Endometrial microvascular endothelial cells (primary cell): ENCODE data around the gene SLC22A1. TPM values are rescaled to one million over a fixed set of nuclear protein-coding genes. Genes with fewer than 3 reads are reported as not detected.
"Not testable (repeated sequence)": the region's sequence is repeated elsewhere in the genome, so short reads cannot be mapped to it uniquely, and the experiment has no call there.

Experiments
- in situ Hi-C: cut with HindIII; loops from 2 replicates; pipeline ENCODE4 v1.10.0; 2017; ENCODE audit warnings: low sequenced_read_pairs, low pct_unique_long_range_greater_than_20kb; ENCODE audit errors: inconsistent ontology term
- total RNA-seq: library from RNA; depleted of rRNA; stranded (reverse); fragments of >200 nt; gene quantifications from one replicate; pipeline ENCODE4 v1.2.3, GENCODE V29; 2015; ENCODE audit errors: inconsistent ontology term

Gene SLC22A1
- total RNA-seq, 1 donor from 2014 or later = not detected

- in situ Hi-C loops = not testable (repeated sequence)
Measured at GRCh38 chr6:160092176-160092575, 29.4 kb upstream of the SLC22A1 start.

GRCh38 chr6:160092602-160093001 is 29.0 kb upstream of the SLC22A1 start:
- in situ Hi-C loops = no loop called here

DNA sequence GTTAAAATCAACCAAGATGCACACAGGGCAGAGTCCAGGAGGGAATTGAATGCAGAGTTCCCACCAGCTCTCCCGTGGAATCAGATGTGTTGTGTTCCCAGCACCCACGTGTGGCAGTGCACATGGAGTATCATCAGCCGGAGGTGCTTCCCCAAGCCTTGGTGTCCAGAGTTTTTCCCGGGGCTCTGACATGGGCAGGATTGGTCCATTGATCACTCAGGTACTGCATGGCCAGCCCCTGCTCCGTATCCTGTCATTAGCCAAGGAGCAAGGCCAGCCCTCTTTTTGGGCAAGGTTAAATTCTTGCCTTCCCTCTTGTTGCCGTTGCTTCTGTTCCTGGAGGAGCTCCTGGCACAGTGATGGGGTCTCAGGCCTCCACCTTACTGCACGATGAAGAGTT is 28.6 kb upstream of the SLC22A1 start:
- in situ Hi-C loops = no loop called here

- in situ Hi-C loops = no loop called here
Measured at GRCh38 chr6:160093946-160094345, 27.7 kb upstream of the SLC22A1 start.

GRCh38 chr6:160095146-160095845 is 26.3 kb upstream of the SLC22A1 start:
- in situ Hi-C loops = no loop called here

DNA sequence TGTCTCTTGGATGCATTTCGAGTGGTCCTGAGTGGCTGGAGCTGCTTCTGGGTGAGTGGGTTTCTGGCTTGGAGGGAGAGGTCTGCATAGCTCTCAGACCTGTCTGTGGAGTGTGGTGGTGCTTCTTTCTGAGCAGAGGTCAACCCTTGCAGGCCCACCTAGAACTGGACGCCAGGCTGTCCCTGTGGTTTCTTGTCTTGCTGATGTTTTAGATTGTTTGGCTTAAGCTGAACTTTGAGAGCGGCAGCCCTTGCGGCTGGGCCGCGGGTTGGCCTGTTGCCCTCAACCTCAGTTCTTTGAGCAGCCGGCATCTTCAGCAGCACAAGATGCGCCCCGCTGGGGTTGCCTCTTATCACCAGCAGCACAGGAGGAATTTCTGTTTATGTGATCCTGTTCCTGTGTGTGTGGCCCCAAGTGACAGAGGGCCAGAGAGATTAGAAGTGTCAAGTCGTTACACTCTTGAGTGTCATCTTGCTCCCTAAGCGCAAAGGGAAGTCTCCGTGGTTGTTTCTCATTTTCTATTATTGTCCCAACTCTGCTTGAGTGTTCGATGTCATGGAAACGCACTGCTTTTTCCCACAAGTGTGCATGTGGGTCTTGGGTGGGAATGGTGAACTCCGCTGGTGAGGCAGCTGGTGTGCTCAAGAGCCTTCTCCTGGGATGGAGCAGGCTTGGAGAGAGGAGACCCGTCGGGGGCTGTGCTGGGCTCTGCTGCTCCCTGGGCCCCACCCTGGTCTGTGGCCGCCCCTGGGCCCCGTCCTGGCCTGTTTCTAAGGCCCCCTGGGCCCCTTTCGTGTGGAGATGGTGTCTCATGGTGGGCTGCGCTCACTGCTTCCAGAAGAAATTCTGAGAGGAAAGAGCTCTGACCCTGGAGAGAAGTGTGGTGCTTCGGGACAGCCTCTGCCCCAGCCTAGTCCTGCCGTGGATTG is 20.1 kb upstream of the SLC22A1 start:
- in situ Hi-C loops = no loop called here

- in situ Hi-C loops = no loop called here
Measured at GRCh38 chr6:160102399-160102798, 19.2 kb upstream of the SLC22A1 start.

GRCh38 chr6:160102956-160103824 is 18.4 kb upstream of the SLC22A1 start:
- in situ Hi-C loops = no loop called here

DNA sequence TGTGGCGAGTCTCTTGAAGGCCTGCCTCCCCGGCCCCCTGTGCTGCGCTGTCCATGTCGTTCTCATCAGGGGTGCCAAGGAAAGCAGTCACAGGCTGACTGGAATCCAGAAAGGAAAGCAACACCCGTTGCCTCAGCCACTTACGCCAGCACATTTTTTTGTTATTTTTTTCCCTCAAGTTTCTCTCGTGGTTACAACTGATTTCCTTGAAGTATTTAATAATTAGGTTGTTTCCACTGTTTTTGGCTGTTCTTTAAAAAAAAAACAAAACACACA is 17.9 kb upstream of the SLC22A1 start:
- in situ Hi-C loops = no loop called here

GRCh38 chr6:160104821-160105517 is 16.6 kb upstream of the SLC22A1 start:
- in situ Hi-C loops = no loop called here

DNA sequence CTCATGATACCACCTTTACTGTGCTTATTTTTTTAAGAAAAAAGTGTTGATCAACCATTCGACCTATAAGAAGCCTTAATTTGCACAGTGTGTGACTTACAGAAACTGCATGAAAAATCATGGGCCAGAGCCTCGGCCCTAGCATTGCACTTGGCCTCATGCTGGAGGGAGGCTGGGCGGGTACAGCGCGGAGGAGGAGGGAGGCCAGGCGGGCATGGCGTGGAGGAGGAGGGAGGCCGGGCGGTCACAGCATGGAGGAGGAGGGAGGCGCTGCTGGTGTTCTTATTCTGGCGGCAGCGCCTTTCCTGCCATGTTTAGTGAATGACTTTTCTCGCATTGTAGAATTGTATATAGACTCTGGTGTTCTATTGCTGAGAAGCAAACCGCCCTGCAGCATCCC is 15.6 kb upstream of the SLC22A1 start:
- in situ Hi-C loops = no loop called here

DNA sequence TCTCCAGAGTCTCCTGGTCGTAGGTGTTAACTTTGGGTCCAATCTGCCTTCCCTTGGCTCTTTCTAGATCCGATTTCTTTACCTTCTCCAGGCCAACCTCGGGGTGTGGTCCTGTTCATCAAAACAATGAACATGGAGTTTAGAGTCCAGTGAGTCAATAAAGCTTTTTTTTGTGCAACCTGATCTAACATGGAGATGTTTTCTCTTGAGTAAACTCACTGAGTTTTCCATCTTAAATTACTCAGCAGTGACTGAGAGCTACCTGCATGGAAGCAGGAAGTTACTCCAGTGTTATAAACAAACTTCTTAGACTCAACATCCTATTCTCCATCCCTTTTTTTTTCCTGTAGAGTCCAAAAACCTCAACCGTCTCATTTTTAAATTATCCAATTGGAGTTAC is 14.9 kb upstream of the SLC22A1 start:
- in situ Hi-C loops = no loop called here

- in situ Hi-C loops = no loop called here
Measured at GRCh38 chr6:160108077-160108476, 13.5 kb upstream of the SLC22A1 start.

DNA sequence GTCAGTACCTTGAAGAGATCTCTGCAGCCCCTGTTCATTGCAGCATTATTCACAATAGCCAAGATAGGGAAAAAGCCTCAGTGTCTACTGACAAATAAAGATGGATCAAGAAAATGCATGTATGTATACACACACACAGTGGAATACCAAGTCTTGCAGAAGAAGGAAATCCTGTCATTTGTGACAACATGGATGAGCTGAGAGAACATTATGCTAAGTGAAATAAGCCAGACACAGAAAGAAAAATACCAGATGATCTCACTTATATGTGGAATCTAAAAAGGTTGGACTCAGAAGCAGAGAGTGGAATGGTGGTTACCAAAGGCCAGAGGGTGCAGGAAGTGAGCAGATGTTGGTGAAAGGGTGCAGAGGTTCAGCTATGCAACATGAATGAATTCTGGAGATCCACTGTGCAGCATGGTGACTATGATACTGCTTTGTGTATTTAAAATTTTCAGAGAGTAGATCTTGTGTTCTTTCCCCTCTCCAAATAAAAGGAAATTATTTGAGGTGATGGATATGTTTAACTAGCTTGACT is 11.0 kb upstream of the SLC22A1 start:
- in situ Hi-C loops = no loop called here

- in situ Hi-C loops = no loop called here
Measured at GRCh38 chr6:160111806-160112205, 9.8 kb upstream of the SLC22A1 start.

GRCh38 chr6:160112628-160113299 is 8.9 kb upstream of the SLC22A1 start:
- in situ Hi-C loops = no loop called here

DNA sequence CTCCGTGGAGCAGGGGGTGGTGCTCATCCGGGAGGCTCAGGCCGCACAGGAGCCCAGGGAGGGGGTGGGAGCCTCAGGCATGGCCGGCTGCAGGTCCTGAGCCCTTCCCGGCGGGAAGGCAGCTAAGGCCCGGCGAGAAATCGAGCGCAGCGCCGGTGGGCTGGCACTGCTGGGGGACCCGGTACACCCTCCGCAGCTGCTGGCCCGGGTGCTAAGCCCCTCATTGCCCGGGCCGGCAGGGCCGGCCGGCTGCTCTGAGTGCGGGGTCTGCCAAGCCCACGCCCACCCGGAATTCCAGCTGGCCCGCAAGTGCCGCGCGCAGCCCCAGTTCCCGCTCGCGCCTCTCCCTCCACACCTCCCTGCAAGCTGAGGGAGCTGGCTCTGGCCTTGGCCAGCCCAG is 7.1 kb upstream of the SLC22A1 start:
- in situ Hi-C loops = not testable (repeated sequence)

DNA sequence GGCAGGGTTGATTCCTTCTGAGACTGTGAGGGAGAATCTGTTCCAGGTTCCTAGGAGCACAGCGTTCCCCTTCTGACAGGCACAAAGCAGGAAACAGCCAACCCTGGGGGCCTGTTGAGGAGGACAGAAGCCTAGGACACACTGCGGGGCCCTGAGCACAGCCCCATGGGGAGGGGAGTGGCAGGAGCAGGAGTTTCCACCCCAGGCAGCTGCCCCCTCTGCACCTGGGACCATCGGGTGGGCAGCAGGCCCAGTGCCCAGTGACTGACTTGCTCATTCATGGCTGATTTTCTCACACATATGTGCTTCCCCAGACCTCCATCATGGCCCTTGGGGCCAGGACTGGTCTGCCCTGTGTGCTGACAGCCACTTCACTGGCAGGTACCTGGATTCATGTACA is 6.2 kb upstream of the SLC22A1 start:
- in situ Hi-C loops = no loop called here
